ENCODE measurements around the gene MIOS. TPM values are rescaled to one million over a fixed set of nuclear protein-coding genes. Genes with fewer than 3 reads are reported as not detected.
"Not testable (repeated sequence)": the region's sequence is repeated elsewhere in the genome, so short reads cannot be mapped to it uniquely, and the experiment has no call there.

MIOS gene
- total RNA-seq, 2 experiments from 2014 or later, result 63.0 to 67.3 TPM

GRCh38 chr7:7553386-7553785 lies 13.3 kb upstream of the MIOS start:
- intact Hi-C loops (cut with micrococcal nuclease), result no loop called here
- no peak for TF ChIP-seq CTCF (IDR thresholded peaks at IDR 0.05)
- H3K27ac Mint-ChIP-seq, result no peak overlapping the region
- POLR2A ChIA-PET, result no interaction called here
- CTCF ChIA-PET, result no interaction called here
- H3K9me3 Mint-ChIP-seq, result peaks cover 1% of the 10 kb centered on the region
- peaks cover 3% of the 10 kb centered on the region for H3K36me3 Mint-ChIP-seq (ENCODE audit: low read depth)
- DNase-seq, result no peak
- no peak for ATAC-seq
- H3K4me3 Mint-ChIP-seq, result no peak overlapping the region
- H3K4me1 Mint-ChIP-seq (ENCODE audit: low read depth), result no peaks in the 10 kb centered on the region
- H3K27me3 Mint-ChIP-seq, result no peaks in the 10 kb centered on the region

GRCh38 chr7:7554021-7554432 lies 12.7 kb upstream of the MIOS start:
- intact Hi-C loops (cut with micrococcal nuclease), result no loop called here
- Mint-ChIP-seq H3K27ac (no peak overlapping the region), H3K4me3 (no peak overlapping the region), H3K27me3 (no peaks in the 10 kb centered on the region), H3K4me1 (ENCODE audit: low read depth) (no peaks in the 10 kb centered on the region), H3K36me3 (ENCODE audit: low read depth) (peaks cover 9% of the 10 kb centered on the region), H3K9me3 (peaks cover 7% of the 10 kb centered on the region)
- POLR2A ChIA-PET, result no interaction called here
- DNase-seq, result no peak
- no peak for TF ChIP-seq CTCF (IDR thresholded peaks at IDR 0.05)
- no peak for ATAC-seq
- CTCF ChIA-PET, result no interaction called here

- peaks cover 11% of the 10 kb centered on the region for H3K36me3 Mint-ChIP-seq (ENCODE audit: low read depth)
- intact Hi-C loops (cut with micrococcal nuclease), result no loop called here
- no peaks in the 10 kb centered on the region for H3K4me1 Mint-ChIP-seq (ENCODE audit: low read depth)
- no peak overlapping the region for H3K4me3 Mint-ChIP-seq
- ATAC-seq (no peak), DNase-seq (no peak)
- POLR2A ChIA-PET, result no interaction called here
- no peak overlapping the region for H3K27ac Mint-ChIP-seq
- H3K27me3 Mint-ChIP-seq, result no peaks in the 10 kb centered on the region
- TF ChIP-seq CTCF (IDR thresholded peaks at IDR 0.05), result no peak
- H3K9me3 Mint-ChIP-seq, result peaks cover 8% of the 10 kb centered on the region
- CTCF ChIA-PET, result no interaction called here
Measured at GRCh38 chr7:7554649-7555575, 11.8 kb upstream of the MIOS start.

GRCh38 chr7:7556852-7557251 lies 9.8 kb upstream of the MIOS start:
- Mint-ChIP-seq H3K36me3 (ENCODE audit: low read depth) (peaks cover 11% of the 10 kb centered on the region), H3K27ac (no peak overlapping the region), H3K27me3 (no peaks in the 10 kb centered on the region), H3K9me3 (peaks cover 8% of the 10 kb centered on the region), H3K4me1 (ENCODE audit: low read depth) (no peaks in the 10 kb centered on the region), H3K4me3 (no peak overlapping the region)
- DNase-seq (no peak), ATAC-seq (no peak)
- TF ChIP-seq CTCF (IDR thresholded peaks at IDR 0.05), result no peak
- CTCF ChIA-PET, result no interaction called here
- intact Hi-C loops (cut with micrococcal nuclease), result no loop called here
- POLR2A ChIA-PET, result no interaction called here

- POLR2A ChIA-PET, result no interaction called here
- H3K9me3 Mint-ChIP-seq, result peaks cover 8% of the 10 kb centered on the region
Measured at GRCh38 chr7:7557252-7557651, 9.4 kb upstream of the MIOS start.

GRCh38 chr7:7561591-7561990 lies 5.1 kb upstream of the MIOS start:
- peaks cover 11% of the 10 kb centered on the region for H3K36me3 Mint-ChIP-seq (ENCODE audit: low read depth)
- H3K27me3 Mint-ChIP-seq; H3K4me3 Mint-ChIP-seq; H3K27ac Mint-ChIP-seq; POLR2A ChIA-PET; ATAC-seq; intact Hi-C loops (cut with micrococcal nuclease); H3K9me3 Mint-ChIP-seq; H3K4me1 Mint-ChIP-seq (ENCODE audit: low read depth); CTCF ChIA-PET; DNase-seq: not testable (repeated sequence)

More at GRCh38 chr7:7557252-7557651, 9.4 kb upstream of the MIOS start:
- no peak for ATAC-seq
- intact Hi-C loops (cut with micrococcal nuclease), result no loop called here
- no peak overlapping the region for H3K4me3 Mint-ChIP-seq
- peaks cover 11% of the 10 kb centered on the region for H3K36me3 Mint-ChIP-seq (ENCODE audit: low read depth)
- no peak for DNase-seq
- CTCF ChIA-PET, result no interaction called here
- H3K27ac Mint-ChIP-seq, result no peak overlapping the region
- TF ChIP-seq CTCF (IDR thresholded peaks at IDR 0.05), result no peak
- no peaks in the 10 kb centered on the region for H3K27me3 Mint-ChIP-seq
- H3K4me1 Mint-ChIP-seq (ENCODE audit: low read depth), result no peaks in the 10 kb centered on the region

Data from activated CD8-positive, alpha-beta T cell treated with anti-CD3 and anti-CD28 coated beads for 36 hours (primary cell).